ENCODE data around the gene CD248.
"Not testable (repeated sequence)": the region's sequence is repeated elsewhere in the genome, so short reads cannot be mapped to it uniquely, and the experiment has no call there.

CD248 gene

DNA sequence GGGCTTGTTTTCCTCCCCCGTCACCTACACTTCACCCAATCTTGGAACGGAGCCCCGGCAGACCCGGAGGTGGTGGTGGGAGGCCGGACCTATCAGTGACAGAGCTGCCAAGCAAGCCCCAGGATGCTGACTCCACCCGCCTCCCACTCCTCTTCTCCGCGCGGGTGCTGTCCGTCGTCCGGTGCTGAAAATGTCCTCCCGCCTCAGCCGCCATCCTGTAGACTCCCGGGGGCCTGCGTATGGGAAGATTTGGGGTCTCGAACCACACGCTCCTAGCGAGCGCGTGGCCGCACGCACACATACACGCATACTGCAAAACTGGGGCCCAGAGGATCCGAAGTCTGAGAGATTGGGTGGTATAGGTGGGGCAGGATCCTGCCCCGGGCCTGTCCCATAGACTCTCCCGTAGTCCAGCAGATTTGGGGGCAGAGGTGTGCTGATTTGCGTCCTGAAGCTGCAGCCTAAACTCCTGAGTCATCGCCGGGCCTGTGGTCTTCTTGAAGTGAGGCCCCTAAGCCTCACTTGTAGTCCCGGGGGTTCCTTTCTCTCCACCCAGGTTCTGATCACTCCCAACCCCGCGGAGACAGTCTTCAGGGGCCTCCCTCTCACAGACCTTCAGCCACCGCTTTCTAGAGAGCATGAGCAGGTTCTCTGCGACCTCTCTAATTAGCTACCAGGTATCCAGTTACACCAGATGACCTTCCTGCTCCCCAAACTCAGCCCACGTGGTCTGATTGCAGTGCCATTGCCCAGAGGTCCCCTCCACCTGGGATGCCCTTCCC lies 27.1 kb downstream of the CD248 start:
- DNase-seq (ENCODE audit: low read depth, low spot score) = no peak

DNA sequence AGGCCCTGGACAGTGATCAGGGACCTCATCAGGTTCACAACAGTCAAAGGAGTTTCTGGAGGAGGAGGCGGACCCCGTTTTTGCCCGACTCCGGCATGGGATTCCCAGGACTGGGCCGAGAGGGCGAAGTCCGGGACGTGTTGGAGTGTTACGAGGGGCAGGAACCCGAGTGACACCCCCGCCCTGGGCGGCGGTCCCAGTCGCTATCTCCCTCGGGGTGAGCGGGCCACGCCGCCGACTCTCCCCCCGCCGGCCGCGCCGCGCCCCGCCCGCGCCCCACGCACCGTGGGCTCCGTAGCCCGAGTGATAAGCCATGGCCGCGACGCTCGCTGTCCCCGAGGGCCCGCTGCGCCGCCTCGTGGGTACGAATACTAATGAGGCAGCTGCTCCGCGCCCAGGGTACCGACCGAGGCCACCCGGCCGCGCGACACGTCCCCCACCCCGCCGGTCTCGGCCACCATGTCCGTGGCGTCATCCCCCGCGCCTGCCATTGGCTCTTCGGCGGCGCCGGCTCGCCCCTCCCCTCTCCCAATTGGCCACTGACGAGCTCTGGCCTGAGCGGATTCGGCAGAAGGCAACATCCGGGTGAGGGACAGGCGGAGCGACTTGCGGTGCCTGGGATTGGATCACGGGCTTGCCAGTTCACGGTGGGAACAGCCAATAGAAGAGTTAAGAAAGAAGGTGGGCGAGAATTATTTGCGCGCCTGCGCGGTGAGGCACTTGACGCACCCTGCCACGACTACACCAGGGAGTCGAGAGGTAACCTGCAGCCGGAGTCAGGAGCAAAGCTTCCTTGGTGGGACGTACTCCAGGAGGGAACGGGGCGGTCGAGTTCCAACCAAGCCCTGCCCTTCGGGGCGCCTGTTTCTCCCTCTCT lies 27.9 kb downstream of the CD248 start, which contains the start of gene YIF1A:
Gene YIF1A, minus strand, starts transcription at position 473 of the 877 bp plus-strand sequence. Its CDS starts 158 bp downstream, at position 315.
- DNase-seq (ENCODE audit: low read depth, low spot score) = peak; percentile 98

DNA sequence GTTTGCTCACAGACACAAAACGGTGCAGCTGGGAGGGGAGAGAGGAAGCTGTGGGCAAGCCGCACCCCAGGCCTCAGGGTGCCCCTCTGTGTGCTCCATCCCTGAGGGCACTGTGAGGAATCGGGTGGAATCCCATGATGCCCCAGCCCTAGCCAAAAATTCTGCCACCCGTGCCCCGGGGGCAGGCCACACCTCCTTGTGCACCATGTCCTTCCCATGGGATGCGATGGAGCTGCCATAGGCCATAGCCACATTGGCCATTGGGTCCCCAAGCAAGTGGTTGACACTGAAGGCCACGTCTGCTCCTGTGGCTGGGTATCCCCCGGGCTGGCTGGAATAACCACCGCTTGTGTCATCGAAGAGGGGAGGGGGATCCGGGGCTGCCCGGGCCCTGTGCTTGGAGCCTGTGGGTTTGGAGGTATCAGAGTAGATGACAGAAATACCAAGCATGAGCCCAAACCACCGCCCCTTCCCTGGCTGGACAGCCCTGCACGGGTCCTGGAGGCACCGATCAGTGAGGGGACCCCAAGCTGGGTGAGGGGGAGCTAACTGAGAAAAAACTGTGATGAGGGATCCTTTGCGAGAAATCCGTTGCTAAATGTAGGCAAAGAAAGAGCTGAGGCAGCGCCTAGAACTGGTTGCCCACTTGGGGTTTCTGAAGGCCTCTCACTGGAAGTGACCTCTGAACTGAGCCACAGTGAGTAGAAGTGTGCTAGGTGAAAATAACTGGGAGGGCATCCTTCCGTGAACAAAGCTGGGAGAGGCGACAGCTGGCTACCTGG lies 28.8 kb downstream of the CD248 start:
- DNase-seq (ENCODE audit: low read depth, low spot score) = no peak

DNA sequence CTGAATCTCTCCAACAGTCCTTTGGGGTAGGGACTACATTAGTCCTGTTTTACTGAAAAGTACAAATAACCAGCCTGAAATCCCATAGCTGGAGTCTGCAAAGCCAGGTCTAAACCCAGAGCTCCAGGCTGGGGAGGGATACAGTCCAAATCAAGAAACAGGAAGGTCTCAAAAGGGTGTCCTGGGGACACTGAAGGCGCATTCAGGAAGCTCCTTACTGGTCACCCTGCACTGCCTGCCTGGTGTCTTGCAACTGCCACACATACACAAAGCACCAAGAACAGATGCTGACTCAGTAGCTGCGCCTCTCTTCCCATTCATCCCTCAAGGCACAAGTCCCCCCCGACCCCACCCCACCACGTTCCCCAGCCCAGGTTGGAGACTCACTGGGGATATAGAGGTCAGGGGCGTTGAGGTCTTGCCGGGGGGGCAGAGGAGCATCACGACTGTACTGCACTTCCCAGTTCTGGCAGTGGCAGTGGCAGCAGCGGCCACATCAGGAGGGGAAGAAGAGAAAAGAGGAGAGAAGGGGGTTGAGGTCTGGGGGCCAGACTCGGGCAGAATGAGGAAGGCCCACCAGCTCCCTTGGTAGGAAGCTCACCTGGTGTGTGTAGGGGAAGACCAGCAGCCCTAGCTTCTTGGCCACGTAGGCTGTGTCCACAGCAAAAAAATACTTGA lies 29.5 kb downstream of the CD248 start:
- DNase-seq (ENCODE audit: low read depth, low spot score) = no peak

DNA sequence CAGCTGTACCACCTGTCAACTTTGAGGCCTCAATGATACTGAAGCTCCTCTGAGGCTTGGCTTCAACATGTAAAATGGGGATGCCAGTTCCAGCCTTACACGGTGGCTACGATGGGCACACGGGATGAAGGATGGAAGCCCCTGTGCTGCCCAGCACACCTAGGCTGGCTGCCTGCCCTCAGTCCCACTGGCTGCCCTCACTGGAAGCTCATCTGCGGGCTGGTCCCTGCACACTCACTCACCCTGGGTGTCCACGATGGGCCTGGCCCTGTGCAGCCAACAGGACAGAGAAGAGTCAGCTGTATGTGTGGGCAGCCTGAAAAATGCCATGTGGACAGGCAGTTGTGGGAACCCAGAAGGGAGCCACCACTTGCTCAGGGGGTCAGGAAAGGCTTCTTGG lies 30.1 kb downstream of the CD248 start:
- no peak for DNase-seq (ENCODE audit: low read depth, low spot score)

DNA sequence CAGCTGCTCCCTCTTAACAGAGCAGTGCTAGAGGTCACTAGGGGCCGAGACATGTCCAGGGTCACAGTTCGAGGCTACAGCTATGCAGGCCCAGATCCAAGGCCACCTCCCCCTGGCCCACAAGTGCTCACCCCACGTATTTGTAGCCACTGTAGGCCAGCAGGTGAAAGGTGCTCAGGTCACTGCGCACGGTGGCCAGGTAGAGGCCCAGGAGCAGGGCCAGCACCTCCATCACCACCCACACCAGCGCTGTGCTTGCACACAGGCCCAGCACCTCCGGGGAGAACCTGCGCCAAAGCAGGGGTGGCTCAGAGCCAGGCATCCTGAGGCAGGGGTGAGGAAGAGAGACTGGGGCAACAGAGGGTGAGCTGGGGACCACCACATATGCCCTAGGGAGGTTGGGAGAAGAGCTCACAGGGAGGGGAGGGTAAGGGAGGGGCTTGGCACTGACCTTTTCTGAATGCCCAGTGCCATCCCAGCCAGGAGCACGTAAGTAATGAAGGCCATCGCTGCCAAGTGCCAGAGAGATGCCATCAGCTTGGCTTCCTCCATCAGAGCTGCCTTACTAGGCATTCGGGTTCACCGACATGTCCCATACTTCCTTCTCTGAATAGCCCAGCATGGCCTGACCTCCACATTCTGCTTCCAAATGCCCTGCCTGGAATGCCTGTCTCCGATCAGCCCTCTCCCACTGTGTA lies 31.4 kb downstream of the CD248 start:
- DNase-seq (ENCODE audit: low read depth, low spot score) = no peak

DNA sequence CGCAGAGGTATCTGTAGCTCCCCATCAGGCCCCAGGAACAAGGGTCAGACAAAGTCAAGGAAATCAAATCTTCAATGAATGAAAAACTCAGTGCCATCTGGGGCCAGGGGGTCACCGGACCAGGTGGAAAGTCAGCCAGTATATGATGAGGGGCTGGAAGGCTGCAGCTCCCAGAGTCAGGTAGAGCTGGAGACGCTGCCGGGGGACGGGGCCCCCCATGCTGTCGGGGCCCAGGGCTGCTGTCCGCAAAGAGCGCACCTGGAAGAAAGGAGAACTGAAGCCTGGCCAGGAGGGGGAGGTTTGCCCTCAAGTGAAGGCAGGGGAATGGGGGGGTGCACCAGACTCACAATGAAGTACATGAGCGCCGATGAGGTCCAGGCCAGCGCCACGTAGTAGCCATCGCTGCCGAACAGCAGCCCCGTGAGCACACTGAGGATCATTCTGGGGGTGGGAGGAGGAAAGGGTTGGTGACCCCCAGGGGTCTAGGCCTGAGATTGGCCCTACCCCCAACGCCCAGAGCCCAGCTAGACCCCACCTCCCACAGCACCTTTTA lies 32.2 kb downstream of the CD248 start:
- DNase-seq (ENCODE audit: low read depth, low spot score) = no peak

DNA sequence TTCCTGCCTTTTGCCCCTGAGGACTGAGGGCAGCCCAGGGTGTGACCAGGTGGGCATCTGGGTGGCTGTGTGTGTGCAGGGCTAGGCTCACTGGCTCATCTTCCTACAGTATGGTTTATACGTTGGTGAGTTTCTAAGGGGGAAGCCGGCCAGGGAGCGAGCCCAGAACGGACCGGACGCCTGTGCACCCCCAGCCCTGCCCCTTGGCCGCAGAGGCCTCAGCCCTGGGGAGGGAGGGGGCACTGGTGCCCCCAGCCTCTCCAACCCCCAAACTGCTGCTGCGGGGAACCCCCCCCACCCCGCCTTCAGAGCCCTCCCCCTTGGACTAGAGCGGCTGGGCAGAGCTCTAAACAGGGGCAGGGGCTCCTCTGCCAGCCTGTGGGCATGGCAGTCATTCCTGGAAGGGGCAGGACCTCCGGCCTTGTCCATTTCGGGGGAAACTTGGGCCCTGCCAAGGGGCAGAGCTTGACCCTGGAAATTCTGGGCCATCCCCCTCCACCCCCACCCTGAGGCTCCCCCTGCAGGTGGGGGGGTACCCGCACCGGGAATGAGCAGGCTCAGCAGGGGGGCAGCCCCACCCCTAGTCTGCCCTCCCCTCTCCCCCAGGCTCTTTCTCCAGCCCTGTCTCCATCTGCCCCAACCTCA lies 33.3 kb downstream of the CD248 start:
- DNase-seq (ENCODE audit: low read depth, low spot score) = no peak

DNA sequence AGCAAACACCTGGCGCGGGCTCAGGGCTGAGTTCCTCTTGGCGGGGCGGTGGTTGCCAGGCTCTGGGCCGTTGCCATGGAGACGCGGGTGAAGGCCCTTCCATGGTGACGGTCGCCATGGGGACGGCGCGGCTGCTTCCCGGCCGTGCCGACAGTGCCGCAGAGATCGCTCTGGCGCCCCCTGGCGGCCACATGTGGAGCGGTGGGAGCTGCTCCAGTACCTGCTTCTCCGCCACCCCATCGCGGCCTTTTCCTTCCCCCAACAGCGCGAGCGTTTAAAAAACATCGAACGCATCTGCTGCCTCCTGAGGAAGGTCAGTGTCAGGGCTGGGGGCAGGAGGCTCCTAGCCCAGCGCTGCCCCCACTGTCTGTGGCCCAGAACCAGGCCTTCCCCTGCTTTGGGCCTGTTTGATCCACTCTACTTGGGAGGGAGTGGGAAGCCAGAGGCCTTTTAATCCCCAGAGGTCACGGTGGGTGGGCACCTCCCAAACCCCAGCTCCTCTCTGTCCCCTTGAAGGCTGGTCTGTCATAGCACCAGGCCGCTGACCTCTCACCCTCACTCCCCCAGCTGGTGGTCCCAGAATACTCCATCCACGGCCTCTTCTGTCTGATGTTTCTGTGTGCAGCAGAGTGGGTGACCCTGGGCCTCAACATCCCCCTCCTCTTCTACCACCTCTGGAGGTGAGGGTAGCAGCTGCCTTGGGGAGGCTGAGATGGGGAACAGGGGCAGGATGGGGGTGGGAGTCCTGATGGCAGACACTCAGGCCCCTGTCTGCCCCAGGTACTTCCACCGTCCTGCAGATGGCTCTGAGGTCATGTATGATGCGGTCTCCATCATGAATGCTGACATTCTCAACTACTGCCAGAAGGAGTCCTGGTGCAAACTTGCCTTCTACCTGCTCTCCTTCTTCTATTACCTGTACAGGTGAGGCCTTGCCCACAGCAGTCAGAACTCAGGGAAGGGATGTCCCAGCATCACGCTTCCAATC lies 34.1 kb downstream of the CD248 start:
- peak; percentile 81 for DNase-seq (ENCODE audit: low read depth, low spot score)

DNA sequence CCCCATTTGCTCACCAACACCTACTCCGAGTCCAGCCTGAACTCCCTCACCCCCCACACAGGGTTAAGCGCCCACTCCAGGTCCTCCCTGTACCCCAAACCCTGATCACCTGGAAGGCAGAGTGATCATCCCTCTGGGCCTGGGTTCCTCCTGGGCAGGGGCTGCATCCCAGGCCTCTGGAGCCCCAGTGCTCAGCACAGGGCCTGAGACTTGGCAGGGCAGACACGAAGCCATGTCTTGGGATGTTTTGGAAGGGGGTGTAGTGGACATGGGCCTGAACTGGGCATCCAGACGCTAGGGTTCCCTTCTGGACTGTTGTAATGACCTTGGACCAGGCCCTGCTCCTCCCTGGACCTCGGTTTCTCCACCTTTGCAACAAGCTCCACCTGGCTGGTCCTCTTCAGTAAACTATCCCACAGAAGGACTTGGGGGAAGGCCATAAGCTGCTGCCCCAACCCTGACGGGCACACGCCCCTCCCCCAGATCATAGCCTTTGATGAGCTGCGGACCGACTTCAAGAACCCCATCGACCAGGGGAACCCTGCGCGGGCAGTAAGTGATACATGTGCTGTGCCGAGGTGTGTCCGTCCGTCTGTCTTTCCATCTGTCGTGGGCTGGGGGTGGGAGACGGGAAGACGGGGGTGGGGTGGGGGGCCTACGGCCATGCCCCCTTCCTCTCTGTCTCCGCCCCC lies 34.9 kb downstream of the CD248 start:
- DNase-seq (ENCODE audit: low read depth, low spot score) = no peak

DNA sequence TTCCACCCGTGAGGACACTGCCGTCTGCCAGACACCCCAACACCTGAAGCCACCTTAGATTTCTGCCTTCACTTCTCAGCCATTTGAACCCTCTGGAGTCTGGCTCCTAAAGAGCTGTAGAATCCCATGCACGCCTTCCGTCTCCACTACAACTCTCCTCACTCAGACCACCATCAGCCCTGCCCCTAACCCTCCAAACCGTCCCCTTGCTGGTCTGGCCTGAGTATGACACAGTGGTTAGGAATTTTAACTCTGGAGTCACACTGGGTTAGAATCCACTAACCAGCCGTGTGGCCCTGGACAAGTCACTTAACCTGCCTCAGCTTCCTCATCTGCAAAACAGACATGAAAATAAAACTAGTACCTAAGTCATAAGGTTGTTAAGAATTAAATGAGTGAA lies 35.8 kb downstream of the CD248 start:
- DNase-seq (ENCODE audit: low read depth, low spot score) = no peak

DNA sequence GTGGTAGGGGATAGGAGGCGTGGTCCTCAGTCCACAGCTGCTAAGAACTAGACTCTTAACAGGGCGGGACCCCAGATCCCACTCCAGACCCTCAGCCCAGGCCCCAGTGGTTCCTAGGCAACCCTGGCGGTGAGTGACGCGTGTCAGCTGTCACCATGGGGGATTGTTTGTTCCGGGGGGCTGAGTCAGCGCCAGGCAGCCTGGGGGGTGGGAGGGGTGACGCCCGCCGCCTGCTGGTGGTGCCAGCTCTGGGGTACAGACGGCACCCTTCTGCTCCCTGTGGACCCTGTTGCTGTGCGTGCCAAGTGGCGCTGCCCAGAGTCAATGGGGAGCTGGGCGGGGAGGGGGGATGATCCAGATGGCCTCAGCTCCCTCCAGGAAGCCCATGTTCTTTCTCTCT lies 36.4 kb downstream of the CD248 start:
- DNase-seq (ENCODE audit: low read depth, low spot score) = no peak

DNA sequence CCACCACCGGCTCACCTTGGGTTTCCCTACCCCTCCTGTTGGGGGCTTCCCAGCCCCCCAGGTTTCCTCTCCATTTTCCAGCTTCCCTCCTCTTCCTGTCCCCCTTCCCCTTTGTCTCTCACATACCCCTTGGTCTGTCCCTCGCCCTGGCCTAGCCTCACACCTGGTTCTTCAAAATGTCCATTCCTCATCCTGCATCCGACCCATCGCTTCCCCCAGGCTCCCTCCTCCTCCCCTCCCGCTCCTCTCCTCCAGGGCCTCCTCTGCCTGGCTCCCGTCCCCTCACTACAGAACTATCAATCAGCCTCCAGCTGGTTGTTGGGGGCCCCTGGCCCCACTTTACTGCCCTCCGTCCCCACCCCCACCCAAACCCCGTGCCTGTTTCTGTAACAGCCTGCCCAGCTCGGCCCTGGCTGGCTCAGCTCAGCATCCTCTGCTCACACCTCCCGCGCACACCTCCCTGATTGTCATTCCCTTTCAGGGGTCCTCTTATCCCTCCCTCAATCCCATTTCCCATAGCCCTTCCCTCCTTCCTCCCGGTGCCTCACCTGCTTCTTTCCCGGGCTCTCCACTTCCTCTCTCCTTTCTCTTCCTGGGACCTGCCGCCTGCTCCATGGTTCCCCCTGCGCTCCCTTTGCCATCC lies 37.6 kb downstream of the CD248 start:
- DNase-seq (ENCODE audit: low read depth, low spot score) = no peak

DNA sequence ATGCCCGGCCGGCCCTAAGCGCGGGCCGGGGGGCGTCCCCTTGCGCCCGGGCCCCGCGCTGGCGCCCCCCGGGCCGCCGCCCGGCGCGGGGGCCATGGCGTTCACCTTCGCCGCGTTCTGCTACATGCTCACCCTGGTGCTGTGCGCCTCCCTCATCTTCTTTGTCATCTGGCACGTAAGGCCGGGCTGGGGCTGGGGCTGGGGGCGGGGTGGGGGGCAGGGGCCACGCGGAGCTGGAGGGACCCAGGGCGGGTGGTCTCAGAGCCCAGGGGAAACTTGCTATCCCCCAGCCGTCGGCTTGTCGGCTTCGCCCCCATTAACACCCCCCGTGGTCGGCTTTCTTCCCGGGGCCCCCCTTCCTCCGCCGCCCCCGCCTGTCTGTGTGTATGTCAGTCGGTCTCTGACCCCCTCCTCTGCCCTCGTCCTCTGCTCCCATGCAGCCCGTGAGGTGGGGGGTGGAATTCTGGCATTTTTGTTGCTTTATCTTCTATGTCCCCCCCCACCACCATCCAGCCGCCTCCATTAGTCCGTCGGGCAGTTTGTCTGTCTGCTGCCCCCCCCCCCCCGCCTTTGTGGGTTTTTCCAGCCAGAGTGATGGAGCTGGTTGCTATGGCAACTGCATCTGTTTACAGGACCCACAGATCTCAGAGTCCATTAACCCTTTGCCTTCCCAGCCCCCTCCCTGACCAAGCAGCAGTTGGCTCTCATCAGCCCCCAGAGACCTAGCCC lies 38.3 kb downstream of the CD248 start:
- DNase-seq (ENCODE audit: low read depth, low spot score) = no peak

DNA sequence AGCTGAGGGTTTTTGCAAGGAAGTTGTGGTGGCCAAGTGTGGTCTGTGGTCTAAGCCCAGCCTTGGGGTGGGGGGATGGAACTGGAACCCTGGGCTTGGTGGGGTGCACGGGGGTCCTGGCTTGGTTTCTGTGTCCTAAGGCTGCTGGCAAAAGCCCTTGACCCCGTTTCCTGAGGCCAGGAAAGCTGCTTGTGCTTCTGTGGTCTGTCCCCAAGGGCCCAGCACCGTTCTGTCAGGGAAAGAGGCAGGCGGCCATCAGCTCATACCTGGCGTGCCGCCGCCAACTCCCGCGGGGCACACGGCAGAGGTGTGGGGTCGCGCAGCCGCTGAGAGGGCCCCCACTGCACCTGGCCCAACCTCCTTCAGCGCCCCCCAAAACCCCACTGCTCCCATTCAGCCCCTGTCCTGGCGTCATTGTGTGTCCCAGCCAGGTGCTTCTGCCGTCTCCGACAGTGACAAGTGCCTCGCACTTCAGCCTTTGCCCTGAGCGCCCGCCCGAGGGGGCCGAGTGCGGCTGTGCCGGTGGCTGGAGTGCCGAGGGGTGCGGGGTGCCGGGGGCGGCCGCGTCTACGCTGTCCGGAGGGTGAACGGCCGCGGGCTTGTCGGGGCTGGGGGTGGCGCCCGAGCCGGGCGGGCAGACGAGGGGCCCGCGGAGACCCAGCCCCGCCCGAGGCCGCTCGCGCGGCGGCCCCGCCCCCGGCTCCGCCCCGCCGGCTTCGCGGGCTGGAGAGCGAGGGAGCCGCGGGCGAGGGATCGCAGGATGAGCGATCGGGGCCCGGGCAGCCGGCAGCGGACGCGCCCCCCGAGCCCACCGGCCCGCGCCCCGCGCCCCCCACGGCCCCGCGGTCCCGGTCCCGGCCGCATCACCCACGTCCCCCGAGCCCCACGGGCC lies 39.1 kb downstream of the CD248 start, which contains the start of gene CNIH2:
Gene CNIH2, plus strand, starts transcription at position 705 of the 892 bp plus-strand sequence. CDS start 282 bp downstream, outside the sequence.
- DNase-seq (ENCODE audit: low read depth, low spot score) = no peak

DNA sequence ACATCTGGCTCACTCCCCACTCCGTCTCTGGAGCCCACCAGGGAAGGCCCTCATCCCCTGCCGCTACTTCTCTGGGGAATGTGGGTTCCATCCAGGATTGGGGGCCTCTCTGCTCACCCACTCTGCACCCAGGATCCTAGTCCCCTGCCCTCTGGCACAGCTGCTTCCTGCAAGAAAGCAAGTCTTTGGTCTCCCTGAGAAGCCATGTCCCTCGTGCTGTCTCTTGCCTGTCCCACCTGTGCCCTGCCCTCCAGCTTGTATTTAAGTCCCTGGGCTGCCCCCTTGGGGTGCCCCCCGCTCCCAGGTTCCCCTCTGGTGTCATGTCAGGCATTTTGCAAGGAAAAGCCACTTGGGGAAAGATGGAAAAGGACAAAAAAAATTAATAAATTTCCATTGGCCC lies 39.8 kb downstream of the CD248 start:
- not testable (repeated sequence) for DNase-seq (ENCODE audit: low read depth, low spot score)
